H1 (cell line): ENCODE data around the gene TEAD3. TPM values are rescaled to one million over a fixed set of nuclear protein-coding genes. Genes with fewer than 3 reads are reported as not detected.
A peak's percentile ranks its signal among the peaks of the same experiment; 100 is the strongest.

Experiments
- CTCF ChIA-PET: fragments of 300-600 bp; sonication (Branson Sonifier 250); formaldehyde crosslinking; loops from one replicate; lab custom pipeline; 2021; ENCODE audit not compliant: partially characterized antibody; lab: Charles Lee
- POLR2A ChIA-PET: fragments of 300-600 bp; sonication (Branson Sonifier 250); formaldehyde crosslinking; loops from one replicate; lab custom pipeline; 2021; ENCODE audit warnings: inconsistent platforms; ENCODE audit not compliant: partially characterized antibody; lab: Charles Lee
- DNase-seq, 2 experiments: peaks; one replicate each; pipeline versions ENCODE4 v3.0.0 to v3.0.0-alpha.2; 2010 to 2022; ENCODE audit warnings: low spot score in 2 of 2, low read depth in 1 of 2, mixed read lengths in 1 of 2
- FAIRE-seq: peaks from 2 replicates; lab custom pipeline; 2011; peaks lifted over from hg19 to GRCh38; lab: Jason Lieb, UNC
- H2AFZ ChIP-seq: 2 replicates; pipeline ENCODE4 v1.8.1; 2012; ENCODE audit warnings: low read length, inconsistent platforms
- H2AK5ac ChIP-seq: 2 replicates; pipeline ENCODE4 v1.6.1; 2013; ENCODE audit warnings: low read depth, low read length
- H2BK120ac ChIP-seq: replicated peaks from 2 replicates; pipeline ENCODE3; 2013; ENCODE audit warnings: low read depth, low read length, inconsistent platforms
- H2BK12ac ChIP-seq: 2 replicates; pipeline ENCODE4 v1.6.1; 2013; ENCODE audit warnings: low read depth, low read length
- H2BK15ac ChIP-seq: 2 replicates; pipeline ENCODE4 v1.6.1; 2013; ENCODE audit warnings: low read length
- H2BK20ac ChIP-seq: 2 replicates; pipeline ENCODE4 v1.6.1; 2013; ENCODE audit warnings: low read length
- H2BK5ac ChIP-seq: 2 replicates; pipeline ENCODE4 v1.6.1; 2013; ENCODE audit warnings: low read depth, low read length
- H3K14ac ChIP-seq: 2 replicates; pipeline ENCODE4 v1.6.1; 2013; ENCODE audit warnings: inconsistent platforms; ENCODE audit not compliant: insufficient read length
- H3K18ac ChIP-seq: 2 replicates; pipeline ENCODE4 v1.6.1; 2013; ENCODE audit warnings: low read length; ENCODE audit errors: extremely low read depth
- H3K23ac ChIP-seq: 2 replicates; pipeline ENCODE4 v1.6.1; 2013; ENCODE audit warnings: inconsistent platforms; ENCODE audit not compliant: insufficient read length
- H3K23me2 ChIP-seq: 2 replicates; pipeline ENCODE4 v1.6.1; 2013; ENCODE audit warnings: low read depth, low read length
- H3K27ac ChIP-seq: 2 replicates; pipeline ENCODE4 v1.6.1; 2011; ENCODE audit warnings: low read depth, low read length, inconsistent platforms
- H3K27me3 ChIP-seq, 4 experiments: replicated peaks in 1 of 4; 1 replicate in 1 of 4; 2 replicates in 3 of 4; pipeline versions ENCODE4 v1.6.1 to v1.8.1; 2011 to 2013; ENCODE audit warnings: low read length in 3 of 4, mild to moderate bottlenecking in 3 of 4, inconsistent platforms in 2 of 4, mixed read lengths in 2 of 4, moderate library complexity in 1 of 4; ENCODE audit not compliant: control insufficient read depth in 3 of 4, insufficient read depth in 3 of 4; ENCODE audit errors: extremely low read depth in 1 of 4
- H3K36me3 ChIP-seq, 4 experiments: 2 replicates each; pipeline versions ENCODE4 v1.6.1 to v1.8.1; 2011 to 2013; ENCODE audit warnings: mild to moderate bottlenecking in 4 of 4, low read length in 3 of 4, moderate library complexity in 2 of 4, control low read depth in 1 of 4, inconsistent platforms in 1 of 4; ENCODE audit not compliant: insufficient read depth in 4 of 4, control insufficient read depth in 2 of 4
- H3K4ac ChIP-seq: replicated peaks from 2 replicates; pipeline ENCODE3; 2013; ENCODE audit warnings: low read length, low read depth, mixed read lengths, inconsistent platforms; ENCODE audit not compliant: insufficient read length
- H3K4me1 ChIP-seq, 4 experiments: replicated peaks in 1 of 4; 1 replicate in 1 of 4; 2 replicates in 3 of 4; pipeline versions ENCODE4 v1.6.1 to v1.8.1; 2011 to 2013; ENCODE audit warnings: low read length in 3 of 4, inconsistent platforms in 2 of 4, mixed read lengths in 1 of 4; ENCODE audit not compliant: insufficient read depth in 4 of 4, control insufficient read depth in 3 of 4
- H3K4me2 ChIP-seq, 2 experiments: 2 replicates each; pipeline versions ENCODE4 v1.6.1 to v1.8.1; 2011 to 2013; ENCODE audit warnings: low read depth in 2 of 2, low read length in 2 of 2, control low read depth in 1 of 2, inconsistent platforms in 1 of 2, mild to moderate bottlenecking in 1 of 2; ENCODE audit not compliant: insufficient read depth in 1 of 2
- H3K4me3 ChIP-seq, 4 experiments: fragments of 200-600, 300-600 bp in 1 of 4; sonication (generic), shearing (Covaris generic), sonication (Bioruptor Twin) in 1 of 4; 2 replicates each; pipeline versions ENCODE4 v1.5.1 to v1.8.1; 2011 to 2016; ENCODE audit warnings: low read length in 4 of 4, low read depth in 3 of 4, control low read depth in 2 of 4, inconsistent platforms in 2 of 4, mild to moderate bottlenecking in 2 of 4, mixed read lengths in 1 of 4, moderate library complexity in 1 of 4; ENCODE audit not compliant: insufficient read depth in 2 of 4; ENCODE audit errors: extremely low read depth in 1 of 4
- H3K56ac ChIP-seq: replicated peaks from 2 replicates; pipeline ENCODE3; 2013; ENCODE audit warnings: low read depth, mild to moderate bottlenecking, mixed read lengths, low read length, inconsistent platforms; ENCODE audit not compliant: insufficient read length
- H3K79me1 ChIP-seq: 2 replicates; pipeline ENCODE4 v1.6.1; 2013; ENCODE audit warnings: low read depth, low read length, control low read depth
- H3K79me2 ChIP-seq, 2 experiments: 2 replicates each; pipeline versions ENCODE4 v1.6.1 to v1.8.1; 2012 to 2013; ENCODE audit warnings: low read length in 2 of 2, mild to moderate bottlenecking in 2 of 2, inconsistent platforms in 1 of 2; ENCODE audit not compliant: insufficient read depth in 2 of 2, control insufficient read depth in 1 of 2
- H3K9ac ChIP-seq, 4 experiments: replicated peaks in 1 of 4; 1 replicate in 1 of 4; 2 replicates in 3 of 4; pipeline versions ENCODE4 v1.6.1 to v1.8.1; 2011 to 2013; ENCODE audit warnings: low read depth in 3 of 4, low read length in 3 of 4, control low read depth in 2 of 4, mild to moderate bottlenecking in 2 of 4, moderate library complexity in 2 of 4, inconsistent platforms in 1 of 4; ENCODE audit errors: extremely low read depth in 1 of 4
- H3K9me3 ChIP-seq, 2 experiments: 2 replicates each; pipeline versions ENCODE4 v1.6.1 to v1.8.1; 2012 to 2013; ENCODE audit warnings: mild to moderate bottlenecking in 2 of 2, moderate library complexity in 2 of 2, control low read depth in 1 of 2, inconsistent platforms in 1 of 2, low read depth in 1 of 2, low read length in 1 of 2, mixed read lengths in 1 of 2; ENCODE audit not compliant: insufficient read depth in 2 of 2
- H4K20me1 ChIP-seq, 2 experiments: replicated peaks in 1 of 2; 2 replicates each; pipeline versions ENCODE3 to v1.8.1; 2011 to 2013; ENCODE audit warnings: inconsistent platforms in 2 of 2, low read length in 2 of 2, mild to moderate bottlenecking in 1 of 2; ENCODE audit not compliant: insufficient read depth in 2 of 2, control insufficient read depth in 1 of 2
- H4K5ac ChIP-seq: 2 replicates; pipeline ENCODE4 v1.6.1; 2013; ENCODE audit warnings: low read length, low read depth, mixed read lengths, inconsistent platforms; ENCODE audit not compliant: insufficient read length
- H4K8ac ChIP-seq: 2 replicates; pipeline ENCODE4 v1.8.0; 2013; ENCODE audit warnings: mild to moderate bottlenecking, moderate library complexity, low read length, inconsistent platforms; ENCODE audit not compliant: insufficient read depth; ENCODE audit errors: extremely low read depth
- H4K91ac ChIP-seq: replicated peaks from 2 replicates; pipeline ENCODE3; 2013; ENCODE audit warnings: low read length, mixed read lengths, inconsistent platforms; ENCODE audit not compliant: insufficient read length
- ASH2L ChIP-seq: fragments of 200-600, 300-600 bp; sonication (generic); IDR thresholded peaks from one replicate; pipeline ENCODE4 v1.7.1; 2017; ENCODE audit warnings: low read length
- WGBS, 2 experiments: shearing (Covaris generic) in 1 of 2; methylation state at CpG; one replicate each; pipeline versions ENCODE4 v1.1.6 to v1.1.7; 2013 to 2015; ENCODE audit warnings: low lambda C conversion rate in 2 of 2, mixed read lengths in 2 of 2, inconsistent platforms in 1 of 2, low coverage in 1 of 2, missing lambda C conversion rate in 1 of 2; ENCODE audit not compliant: insufficient replicate concordance in 2 of 2, insufficient coverage in 1 of 2, insufficient read length in 1 of 2; ENCODE audit errors: extremely low coverage in 1 of 2, missing lambda C conversion rate in 1 of 2; 5-methylcytosine and 5-hydroxymethylcytosine counted together
- polyA plus RNA-seq, 7 experiments: library from polyadenylated mRNA; depleted of rRNA in 3 of 7; stranded (reverse) in 5 of 7; unstranded in 2 of 7; fragments of >200 nt in 5 of 7; fragments of 200-250 nt in 2 of 7; gene quantifications; 1 replicate in 5 of 7; 2 replicates in 1 of 7; 4 replicates in 1 of 7; pipeline versions ENCODE4 v1.2.1 to v1.2.3, GENCODE V29; 2011 to 2013; ENCODE audit warnings: missing spikeins in 2 of 7, mixed read lengths in 2 of 7
- total RNA-seq: library from RNA; stranded (reverse); fragmentation: NEBNext Ultra II Directional; extraction: Animal tissue kit (Norgen Biotek cat#: 25700); gene quantifications from 2 replicates; pipeline ENCODE4 v1.2.1, GENCODE V29; 2021

The TEAD3 gene
- total and polyA plus RNA-seq, 2 of the 8 experiments (the other 6 are each of a cell fraction or from before 2014, with no cell fraction given) = 20.1 to 28.7 TPM

DNA sequence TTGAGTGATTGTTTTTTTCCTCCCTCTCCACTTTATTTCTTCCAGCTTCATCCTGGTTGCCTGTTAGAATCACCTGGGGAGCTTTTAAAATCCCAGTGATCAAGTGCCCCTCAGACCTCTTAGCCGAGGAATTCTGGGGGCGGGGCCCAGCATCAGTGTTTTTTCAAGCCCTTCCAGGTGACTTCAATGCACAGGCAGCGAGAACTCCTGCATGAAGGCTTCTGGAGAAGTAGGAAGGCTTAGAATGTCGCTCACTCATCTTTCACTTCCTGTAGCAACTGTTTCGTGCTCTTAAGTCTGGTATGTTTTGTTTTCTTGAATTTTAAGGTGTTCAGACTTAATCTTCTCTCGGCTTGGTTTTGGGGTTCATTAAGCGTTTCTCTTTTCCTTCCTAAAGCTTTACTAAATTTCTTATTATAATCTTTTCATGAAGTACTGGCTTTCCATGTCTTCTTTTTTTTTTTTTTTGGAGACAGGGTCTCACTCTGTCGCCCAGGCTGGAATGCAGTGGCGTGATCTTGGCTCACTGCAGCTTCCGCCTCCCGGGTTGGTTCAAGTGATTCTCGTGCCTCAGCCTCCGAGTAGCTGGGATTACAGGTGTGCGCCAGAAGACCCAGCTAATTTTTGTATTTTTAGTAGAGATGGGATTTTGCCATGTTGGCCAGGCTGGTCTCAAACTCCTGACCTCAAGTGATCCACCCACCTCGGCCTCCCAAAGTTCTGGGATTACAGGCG is 46.7 kb upstream of the TEAD3 start:
- H2BK5ac ChIP-seq = no peak overlapping the region
- no peak overlapping the region for H2BK120ac ChIP-seq
- H2BK15ac ChIP-seq = 0 out of 2 replicates have a peak overlapping the region, but pooled peaks have one; percentile 53
- no peaks in the 10 kb centered on the region for H4K20me1 ChIP-seq
- no peak overlapping the region for H2BK20ac ChIP-seq
- no peak overlapping the region for H4K8ac ChIP-seq
- H4K91ac ChIP-seq = no peak overlapping the region
- no peak overlapping the region; the same call in 1 of the 2 replicates for H3K18ac ChIP-seq
- H3K23ac ChIP-seq = no peak overlapping the region
- no peaks in the 10 kb centered on the region for H3K36me3 ChIP-seq
- 79% methylated on average over 15 of the region's 16 CpGs; no CpG with 5 or more reads in 1 of the 2 experiments for WGBS, 2 experiments
- H3K4me1 ChIP-seq = peaks cover 0 to 12% (median 5%) of the 10 kb centered on the region in 4 experiments; a peak in 6 of 7 replicates
- no peak overlapping the region for H3K9ac ChIP-seq
- no peaks in the 10 kb centered on the region; the same call in 1 of the 2 replicates for H3K23me2 ChIP-seq
- DNase-seq (peak in 1 of 2 experiments; percentile 54), FAIRE-seq (peak; percentile 82)
- H4K5ac ChIP-seq = no peak overlapping the region
- no peaks in the 10 kb centered on the region for H3K79me1 ChIP-seq
- no peak overlapping the region for H2BK12ac ChIP-seq
- POLR2A ChIA-PET = interaction anchor here (0.6 to 1.3 kb wide), 5 partner anchors 11 to 74 kb away, joined by 3 read pairs; no protein-coding TSS in a partner anchor
- no peaks in the 10 kb centered on the region for H3K79me2 ChIP-seq
- H3K56ac ChIP-seq = no peak overlapping the region
- no peaks in the 10 kb centered on the region for H3K9me3 ChIP-seq
- H3K4ac ChIP-seq = no peak overlapping the region
- no peak overlapping the region for H3K4me2 ChIP-seq
- CTCF ChIA-PET = interaction anchor here (0.9 to 32.2 kb wide), 7 partner anchors 3 to 192 kb away, joined by 3 to 521 read pairs (median 4); no protein-coding TSS in a partner anchor
- no peak overlapping the region for H2AFZ ChIP-seq
- H3K27ac ChIP-seq = no peak overlapping the region
- no peak overlapping the region for H3K14ac ChIP-seq
- no peaks in the 10 kb centered on the region for H3K27me3 ChIP-seq
- no peak overlapping the region for H2AK5ac ChIP-seq
- H3K4me3 ChIP-seq = no peak overlapping the region
- no peak for TF ChIP-seq ASH2L
